Activated CD8-positive, alpha-beta T cell treated with anti-CD3 and anti-CD28 coated beads, Interleukin-2, amount 10 ng/mL, durations not matched to agents 7 days and 5 days (primary cell): Measurements from ENCODE around the gene PROX2. TPM values are rescaled to one million over a fixed set of nuclear protein-coding genes. Genes with fewer than 3 reads are reported as not detected.

Source experiments
- ATAC-seq: fragments of 150-1000 bp; cut with Tn5 transposase; one replicate; pipeline ENCODE4 v1.10.0; 2021; ENCODE audit warnings: moderate library complexity
- CTCF ChIA-PET: fragments of 350-600 bp; sonication (Branson Sonifier 250); formaldehyde crosslinking; loops from one replicate; lab custom pipeline; 2021; ENCODE audit warnings: antibody characterized with exemption; lab: Charles Lee
- POLR2A ChIA-PET: fragments of 350-600 bp; sonication (Branson Sonifier 250); formaldehyde crosslinking; loops from one replicate; lab custom pipeline; 2021; ENCODE audit warnings: antibody characterized with exemption; lab: Charles Lee
- DNase-seq: peaks from one replicate; pipeline ENCODE4 v3.0.0-alpha.2; 2020
- H3K27ac Mint-ChIP-seq: one replicate; pipeline ENCODE4 v1.8.0; 2021; ENCODE audit warnings: mild to moderate bottlenecking, mixed read lengths
- H3K27me3 Mint-ChIP-seq: one replicate; pipeline ENCODE4 v1.8.0; 2021; ENCODE audit warnings: low read depth, mixed read lengths
- H3K36me3 Mint-ChIP-seq: one replicate; pipeline ENCODE4 v1.8.0; 2021; ENCODE audit warnings: low read depth, mixed read lengths
- H3K4me1 Mint-ChIP-seq: one replicate; pipeline ENCODE4 v1.8.0; 2021; ENCODE audit warnings: low read depth, mixed read lengths
- H3K4me3 Mint-ChIP-seq: one replicate; pipeline ENCODE4 v1.8.0; 2021; ENCODE audit warnings: mild to moderate bottlenecking, mixed read lengths
- H3K9me3 Mint-ChIP-seq: one replicate; pipeline ENCODE4 v1.8.0; 2022; ENCODE audit warnings: mixed read lengths; ENCODE audit not compliant: insufficient read depth
- total RNA-seq, 2 experiments: library from RNA; stranded (reverse); gene quantifications; one replicate each; pipeline ENCODE4 v1.2.3, GENCODE V29; 2021

The PROX2 gene
- total RNA-seq, 2 experiments from 2014 or later = 0.13 to 0.44 TPM

- ChIA-PET CTCF (interaction anchor here (0.9 to 2.8 kb wide), 7 partner anchors 11 to 249 kb away, joined by 3 to 17 read pairs (median 7); no protein-coding TSS in a partner anchor), POLR2A (no interaction called here)
- H3K4me1 Mint-ChIP-seq = peaks cover 60% of the 10 kb centered on the region
- H3K27ac Mint-ChIP-seq = peak overlapping the region; percentile 85
- ATAC-seq (peak; percentile 84), DNase-seq (peak; percentile 64)
- no peaks in the 10 kb centered on the region for H3K9me3 Mint-ChIP-seq
- peak overlapping the region; percentile 32 for H3K4me3 Mint-ChIP-seq
- H3K36me3 Mint-ChIP-seq = peaks cover 26% of the 10 kb centered on the region
- H3K27me3 Mint-ChIP-seq = no peaks in the 10 kb centered on the region
These were observed 34.4 kb downstream of the PROX2 start for GRCh38 chr14:74841230-74842207.

DNA sequence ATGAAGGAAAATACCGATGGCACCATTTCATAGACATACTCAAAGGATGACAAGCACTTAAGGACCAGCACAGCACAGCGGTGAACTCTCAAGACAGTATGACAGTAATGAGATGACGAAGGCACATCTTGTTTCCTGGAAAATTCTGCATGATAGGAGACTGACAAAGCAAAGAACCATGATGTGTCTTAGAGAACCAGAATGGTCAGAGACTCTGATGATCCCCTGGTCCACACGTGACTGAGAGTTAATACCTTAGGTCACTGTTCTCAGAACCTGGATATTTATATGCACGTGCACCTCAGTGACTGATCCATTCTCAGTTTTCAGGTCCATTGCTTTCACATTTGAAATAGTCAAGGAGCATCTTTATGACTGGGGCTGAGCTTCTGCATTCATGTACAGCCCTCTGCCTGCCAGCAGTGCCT lies 35.3 kb downstream of the PROX2 start:
- ATAC-seq (no peak), DNase-seq (no peak)
- ChIA-PET POLR2A (interaction anchor here (0.6 kb wide), 1 partner anchor 894 kb away, joined by 3 read pairs; no protein-coding TSS in a partner anchor), CTCF (interaction anchor here (1.1 to 5.2 kb wide), 4 partner anchors 20 to 65 kb away, joined by 4 to 43 read pairs (median 8); no protein-coding TSS in a partner anchor)
- Mint-ChIP-seq H3K27me3 (no peaks in the 10 kb centered on the region), H3K4me3 (no peak overlapping the region), H3K9me3 (no peaks in the 10 kb centered on the region), H3K36me3 (peaks cover 31% of the 10 kb centered on the region), H3K4me1 (peaks cover 67% of the 10 kb centered on the region), H3K27ac (peak overlapping the region; percentile 85)

DNA sequence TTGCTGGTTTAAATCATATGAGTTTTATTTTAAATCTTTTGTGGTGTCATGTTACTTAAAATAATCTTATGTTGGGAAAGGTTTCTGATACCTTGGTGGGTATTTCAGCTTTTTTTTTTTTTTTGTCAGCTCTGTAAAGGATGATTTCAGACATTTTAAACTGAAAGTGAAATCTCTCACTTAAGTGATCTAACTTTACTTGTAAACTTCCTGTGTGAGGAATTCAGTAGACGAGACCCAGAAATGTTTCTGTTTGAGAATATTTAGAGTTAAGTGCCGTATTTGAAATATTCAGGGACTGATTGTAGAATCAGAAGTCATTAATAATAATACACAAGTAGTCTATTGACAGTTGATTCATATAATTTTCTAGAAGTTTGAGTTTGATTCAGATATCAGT lies 37.8 kb downstream of the PROX2 start:
- peak overlapping the region; percentile 72 for H3K4me3 Mint-ChIP-seq
- H3K4me1 Mint-ChIP-seq = peaks cover 78% of the 10 kb centered on the region
- H3K9me3 Mint-ChIP-seq = no peaks in the 10 kb centered on the region
- H3K27me3 Mint-ChIP-seq = no peaks in the 10 kb centered on the region
- ATAC-seq (peak; percentile 46), DNase-seq (no peak)
- peak overlapping the region; percentile 87 for H3K27ac Mint-ChIP-seq
- ChIA-PET CTCF (interaction anchor here (1.2 to 5.2 kb wide), 7 partner anchors 8 to 68 kb away, joined by 3 to 43 read pairs (median 4); no protein-coding TSS in a partner anchor), POLR2A (interaction anchor here (1.3 kb wide), 1 partner anchor 75 kb away, joined by 4 read pairs; the partner anchor contains the start of gene YLPM1)
- peaks cover 37% of the 10 kb centered on the region for H3K36me3 Mint-ChIP-seq

GRCh38 chr14:74836251-74836960 lies 39.5 kb downstream of the PROX2 start:
- Mint-ChIP-seq H3K4me1 (peaks cover 65% of the 10 kb centered on the region), H3K36me3 (peaks cover 38% of the 10 kb centered on the region), H3K27ac (peak overlapping the region; percentile 70), H3K9me3 (no peaks in the 10 kb centered on the region), H3K27me3 (no peaks in the 10 kb centered on the region), H3K4me3 (peak overlapping the region; percentile 11)
- ATAC-seq (no peak), DNase-seq (no peak)
- ChIA-PET CTCF (interaction anchor here (1.2 to 5.2 kb wide), 5 partner anchors 10 to 228 kb away, joined by 3 to 43 read pairs (median 6); no protein-coding TSS in a partner anchor), POLR2A (interaction anchor here (1.1 kb wide), 1 partner anchor 73 kb away, joined by 7 read pairs; the partner anchor contains the start of gene YLPM1)

DNA sequence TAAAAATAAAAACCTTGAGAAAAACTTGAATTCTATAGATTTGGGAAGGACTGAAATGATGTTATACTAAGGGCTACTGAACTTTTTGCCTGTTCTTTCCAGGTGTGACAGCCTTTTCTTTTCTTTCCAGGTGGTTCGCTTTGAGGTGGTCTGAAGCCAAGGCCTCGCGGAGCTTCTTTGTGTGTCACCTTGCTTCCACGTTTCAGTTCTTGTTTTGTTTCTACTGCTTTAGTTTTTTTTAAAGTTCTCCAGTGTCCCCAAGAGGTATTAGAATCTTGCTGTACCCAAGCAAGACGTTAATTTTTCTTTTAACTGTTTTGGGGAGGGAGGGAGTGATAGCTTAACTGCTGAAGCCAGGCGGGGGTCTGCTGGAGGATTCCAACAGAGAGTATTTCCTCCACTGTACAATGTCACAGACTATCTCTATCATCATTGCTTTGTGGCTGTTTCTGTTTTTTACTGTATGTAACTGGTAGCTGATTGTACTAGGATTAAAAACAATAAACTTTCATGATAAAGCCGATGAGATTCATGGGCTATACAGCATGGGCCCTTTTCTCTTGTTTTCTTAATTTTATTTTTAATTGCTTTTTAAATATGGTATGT lies 40.2 kb downstream of the PROX2 start:
- Mint-ChIP-seq H3K4me3 (no peak overlapping the region), H3K27me3 (no peaks in the 10 kb centered on the region), H3K9me3 (no peaks in the 10 kb centered on the region), H3K36me3 (peaks cover 37% of the 10 kb centered on the region), H3K27ac (peak overlapping the region; percentile 46), H3K4me1 (peaks cover 59% of the 10 kb centered on the region)
- DNase-seq = no peak
- ATAC-seq = peak; percentile 22
- ChIA-PET CTCF (interaction anchor here (1.2 to 5.2 kb wide), 6 partner anchors 9 to 227 kb away, joined by 3 to 43 read pairs (median 6); no protein-coding TSS in a partner anchor), POLR2A (interaction anchor here (1.1 kb wide), 1 partner anchor 72 kb away, joined by 7 read pairs; the partner anchor contains the start of gene YLPM1)

DNA sequence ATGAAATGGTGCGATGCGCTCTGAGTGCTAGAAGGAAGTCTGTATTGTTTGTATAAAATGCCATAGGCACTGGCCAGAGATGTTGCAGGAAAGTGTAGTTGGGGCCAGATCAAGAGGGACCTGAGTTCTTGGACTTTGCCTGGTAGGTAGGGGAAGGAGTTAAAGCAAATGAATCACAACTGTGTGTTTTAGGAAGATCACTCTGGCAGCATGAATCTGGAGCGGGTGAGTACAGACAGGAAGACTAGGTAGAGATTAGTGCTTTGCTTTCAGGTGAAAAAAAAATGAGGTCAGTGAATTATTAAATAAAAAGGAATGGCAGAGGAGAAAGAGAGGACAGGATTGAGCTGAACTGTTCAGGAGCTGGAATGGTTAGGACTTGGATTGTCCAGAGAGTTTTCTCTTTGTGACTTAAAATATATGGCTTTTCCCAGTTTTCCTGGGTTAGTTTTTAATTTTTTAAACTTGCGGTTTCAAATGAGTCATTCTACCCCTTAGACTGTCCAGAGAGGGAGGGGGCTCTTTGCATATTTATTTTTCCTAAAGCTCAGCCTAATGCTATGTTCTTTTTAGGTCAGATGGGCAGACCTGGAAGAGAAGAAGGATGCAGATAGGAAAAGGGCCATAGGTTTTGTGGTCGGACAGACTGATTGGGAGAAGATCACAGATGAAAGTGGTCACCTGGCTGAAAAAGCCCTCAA lies 41.1 kb downstream of the PROX2 start:
- H3K27ac Mint-ChIP-seq = no peak overlapping the region
- H3K4me1 Mint-ChIP-seq = peaks cover 50% of the 10 kb centered on the region
- POLR2A ChIA-PET = interaction anchor here (1.1 kb wide), 1 partner anchor 71 kb away, joined by 7 read pairs; the partner anchor contains the start of gene YLPM1
- H3K9me3 Mint-ChIP-seq = no peaks in the 10 kb centered on the region
- DNase-seq (no peak), ATAC-seq (no peak)
- CTCF ChIA-PET = interaction anchor here (1.2 to 2.7 kb wide), 6 partner anchors 8 to 226 kb away, joined by 3 to 7 read pairs (median 6); no protein-coding TSS in a partner anchor
- no peak overlapping the region for H3K4me3 Mint-ChIP-seq
- no peaks in the 10 kb centered on the region for H3K27me3 Mint-ChIP-seq
- peaks cover 39% of the 10 kb centered on the region for H3K36me3 Mint-ChIP-seq

- CTCF ChIA-PET = no interaction called here
These were observed 43.1 kb downstream of the PROX2 start for GRCh38 chr14:74832849-74833248.

DNA sequence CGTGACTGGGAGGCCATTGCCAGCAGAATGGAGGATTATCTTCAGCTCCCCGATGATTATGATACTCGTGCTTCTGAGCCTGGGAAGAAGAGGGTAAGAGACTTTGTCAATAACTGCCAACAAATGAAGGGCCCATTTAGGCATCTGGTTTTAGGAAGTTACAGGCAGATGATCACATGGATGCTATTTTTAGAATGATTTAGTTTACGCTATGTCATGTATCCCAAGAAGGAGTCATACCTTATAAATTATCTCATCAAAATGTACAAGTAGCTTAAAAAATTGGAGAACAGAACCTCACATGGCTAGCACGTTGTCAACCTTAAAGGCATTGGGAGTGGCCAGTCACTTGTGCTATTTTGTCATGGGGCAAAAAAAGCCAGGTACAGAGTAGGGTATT lies 46.7 kb downstream of the PROX2 start:
- H3K4me3 Mint-ChIP-seq = no peak overlapping the region
- POLR2A ChIA-PET = no interaction called here
- DNase-seq (no peak), ATAC-seq (no peak)
- no peaks in the 10 kb centered on the region for H3K9me3 Mint-ChIP-seq
- H3K27me3 Mint-ChIP-seq = no peaks in the 10 kb centered on the region
- H3K27ac Mint-ChIP-seq = no peak overlapping the region
- peaks cover 40% of the 10 kb centered on the region for H3K36me3 Mint-ChIP-seq
- CTCF ChIA-PET = no interaction called here
- H3K4me1 Mint-ChIP-seq = peaks cover 2% of the 10 kb centered on the region

More at GRCh38 chr14:74832849-74833248, 43.1 kb downstream of the PROX2 start:
- Mint-ChIP-seq H3K27me3 (no peaks in the 10 kb centered on the region), H3K4me1 (peaks cover 33% of the 10 kb centered on the region), H3K4me3 (no peak overlapping the region), H3K27ac (no peak overlapping the region), H3K36me3 (peaks cover 45% of the 10 kb centered on the region), H3K9me3 (no peaks in the 10 kb centered on the region)
- DNase-seq = no peak
- POLR2A ChIA-PET = no interaction called here
- ATAC-seq = no peak

GRCh38 chr14:74826574-74826973 lies 49.4 kb downstream of the PROX2 start:
- Mint-ChIP-seq H3K27me3 (no peaks in the 10 kb centered on the region), H3K27ac (no peak overlapping the region), H3K36me3 (peaks cover 52% of the 10 kb centered on the region), H3K4me3 (no peak overlapping the region), H3K9me3 (no peaks in the 10 kb centered on the region), H3K4me1 (peaks cover 2% of the 10 kb centered on the region)
- POLR2A ChIA-PET = no interaction called here
- DNase-seq (no peak), ATAC-seq (no peak)
- CTCF ChIA-PET = interaction anchor here (0.9 to 1.5 kb wide), 4 partner anchors 9 to 218 kb away, joined by 3 to 7 read pairs (median 4); no protein-coding TSS in a partner anchor
